ENCODE data around the gene SHE.

DNA sequence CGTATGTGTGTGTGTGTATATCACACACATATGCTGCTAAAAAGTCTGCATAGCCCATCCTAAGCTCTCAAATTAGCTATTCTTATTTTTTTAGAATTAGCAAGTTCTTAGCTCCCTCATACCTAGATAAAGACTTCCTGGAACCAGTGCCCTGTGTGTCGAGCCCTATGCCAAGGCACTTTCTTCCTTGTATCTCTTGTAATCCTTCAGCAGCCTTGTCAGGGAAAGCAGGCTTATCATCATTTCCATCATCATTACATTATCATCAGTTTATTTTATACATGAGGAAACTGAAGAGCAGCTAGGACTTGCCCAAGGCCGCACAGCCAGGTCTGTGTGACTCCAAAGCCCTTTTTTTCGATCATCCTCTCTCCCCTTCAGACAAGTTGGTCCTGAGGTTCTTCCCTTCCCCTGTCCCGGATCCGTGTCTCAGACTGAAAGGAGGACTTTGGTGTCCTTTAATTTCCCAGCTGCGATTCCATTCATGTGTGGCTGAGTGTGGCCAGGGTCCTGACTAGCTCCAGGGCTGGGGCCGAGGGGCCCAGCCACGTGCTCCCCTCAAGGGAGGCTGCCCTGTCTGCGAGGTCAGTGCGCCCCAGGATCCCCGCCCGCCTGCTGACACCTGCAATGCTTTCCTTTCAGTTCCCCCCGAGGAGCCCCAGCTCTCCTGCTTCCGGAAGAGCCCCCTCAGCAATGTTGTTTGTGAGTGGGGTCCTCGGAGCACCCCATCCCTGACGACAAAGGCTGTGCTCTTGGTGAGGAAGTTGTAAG, 72.2 kb downstream of the SHE start:
- TF ChIP-seq, protein P1, sequence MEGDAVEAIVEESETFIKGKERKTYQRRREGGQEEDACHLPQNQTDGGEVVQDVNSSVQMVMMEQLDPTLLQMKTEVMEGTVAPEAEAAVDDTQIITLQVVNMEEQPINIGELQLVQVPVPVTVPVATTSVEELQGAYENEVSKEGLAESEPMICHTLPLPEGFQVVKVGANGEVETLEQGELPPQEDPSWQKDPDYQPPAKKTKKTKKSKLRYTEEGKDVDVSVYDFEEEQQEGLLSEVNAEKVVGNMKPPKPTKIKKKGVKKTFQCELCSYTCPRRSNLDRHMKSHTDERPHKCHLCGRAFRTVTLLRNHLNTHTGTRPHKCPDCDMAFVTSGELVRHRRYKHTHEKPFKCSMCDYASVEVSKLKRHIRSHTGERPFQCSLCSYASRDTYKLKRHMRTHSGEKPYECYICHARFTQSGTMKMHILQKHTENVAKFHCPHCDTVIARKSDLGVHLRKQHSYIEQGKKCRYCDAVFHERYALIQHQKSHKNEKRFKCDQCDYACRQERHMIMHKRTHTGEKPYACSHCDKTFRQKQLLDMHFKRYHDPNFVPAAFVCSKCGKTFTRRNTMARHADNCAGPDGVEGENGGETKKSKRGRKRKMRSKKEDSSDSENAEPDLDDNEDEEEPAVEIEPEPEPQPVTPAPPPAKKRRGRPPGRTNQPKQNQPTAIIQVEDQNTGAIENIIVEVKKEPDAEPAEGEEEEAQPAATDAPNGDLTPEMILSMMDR (conservative IDR thresholded peaks at IDR 0.05 in 1 of 2, IDR thresholded peaks at IDR 0.05 in 1 of 2; ENCODE audit: low read depth in 1 of 2, low read length in 2 of 2), result no peak
- TF ChIP-seq EZH2 (IDR thresholded peaks at IDR 0.05; ENCODE audit: low read length, missing control alignments), result no peak

All from fibroblast of lung (primary cell).